ENCODE results near the gene CACNA2D2. TPM values are rescaled to one million over a fixed set of nuclear protein-coding genes. Genes with fewer than 3 reads are reported as not detected.

CACNA2D2 gene
- total and polyA plus RNA-seq, 2 of the 13 experiments (the other 11 are each of a cell fraction or from before 2014, with no cell fraction given), result not detected

DNA sequence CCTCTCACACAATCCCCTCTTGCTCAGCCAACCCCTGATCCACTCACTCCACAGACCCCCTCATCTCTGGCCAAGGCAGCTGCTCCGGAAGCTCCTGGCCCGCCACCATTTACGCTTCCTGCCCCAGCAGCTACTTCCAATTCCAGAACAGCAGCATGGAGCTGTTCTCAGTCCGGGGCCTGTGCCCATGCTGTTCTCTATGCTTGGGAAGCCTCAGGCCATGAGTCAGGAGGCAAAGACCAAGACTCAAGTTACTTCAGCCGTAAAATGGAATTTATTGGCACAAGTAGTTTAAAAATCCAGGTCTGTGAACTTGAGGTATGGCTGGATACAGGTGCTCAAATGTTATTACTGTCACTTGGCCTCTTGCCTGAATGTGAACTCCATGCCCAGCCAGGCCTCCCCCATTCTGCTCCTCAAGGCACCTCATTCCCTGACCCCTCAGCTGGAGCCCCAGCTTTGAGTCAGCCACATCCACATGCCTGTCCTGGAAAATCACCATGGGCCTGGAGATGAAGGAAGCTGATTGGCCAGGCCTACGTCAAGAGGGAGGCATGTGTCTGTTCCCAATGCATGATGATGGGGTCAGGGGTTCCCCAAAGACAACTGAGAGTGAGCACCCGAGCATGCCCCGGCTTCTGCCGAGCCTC, 31.4 kb upstream of the CACNA2D2 start:
- H3K4me2 ChIP-seq (ENCODE audit: low read depth, low read length), result no peak overlapping the region
- CTCF ChIA-PET (ENCODE audit: low intra/inter-chr PET ratio, low total read pairs), result no interaction called here
- DNase-seq (ENCODE audit: low spot score), result no peak

More for the DNA sequence above, 31.4 kb upstream of the CACNA2D2 start:
- Histone ChIP-seq H3K4me3 (replicated peaks in 1 of 3; ENCODE audit: insufficient read depth in 1 of 3, low read depth in 2 of 3, low read length in 3 of 3) (no peak overlapping the region), H3K9ac (ENCODE audit: insufficient read depth, low read depth, low read length) (no peak overlapping the region), H3K9me3 (ENCODE audit: low read length) (no peaks in the 10 kb centered on the region), H2AFZ (ENCODE audit: low read length) (no peak overlapping the region), H3K36me3 (replicated peaks in 1 of 2; ENCODE audit: control insufficient read depth in 1 of 2, insufficient read depth in 2 of 2, low read length in 2 of 2) (no peaks in the 10 kb centered on the region), H3K27me3 (ENCODE audit: control insufficient read depth in 1 of 2, insufficient read depth in 2 of 2, low read length in 2 of 2) (peaks cover 7 to 86% of the 10 kb centered on the region in 2 experiments; a peak in 4 of 5 replicates), H3K27ac (ENCODE audit: extremely low read length, insufficient read depth, low read length) (no peak overlapping the region), H3K79me2 (ENCODE audit: insufficient read depth, low read length) (no peaks in the 10 kb centered on the region), H4K20me1 (ENCODE audit: insufficient read depth, low read length) (no peaks in the 10 kb centered on the region), H3K4me1 (ENCODE audit: insufficient read depth, low read length) (no peaks in the 10 kb centered on the region)
- BruUV-seq (replicated peaks), result no TSS peak
- in situ Hi-C loops (cut with HindIII; ENCODE audit: extremely low pct_ligation_motif_present, low pct_unique_long_range_greater_than_20kb), result no loop called here
- FAIRE-seq, result no peak
- TF ChIP-seq, protein P1, sequence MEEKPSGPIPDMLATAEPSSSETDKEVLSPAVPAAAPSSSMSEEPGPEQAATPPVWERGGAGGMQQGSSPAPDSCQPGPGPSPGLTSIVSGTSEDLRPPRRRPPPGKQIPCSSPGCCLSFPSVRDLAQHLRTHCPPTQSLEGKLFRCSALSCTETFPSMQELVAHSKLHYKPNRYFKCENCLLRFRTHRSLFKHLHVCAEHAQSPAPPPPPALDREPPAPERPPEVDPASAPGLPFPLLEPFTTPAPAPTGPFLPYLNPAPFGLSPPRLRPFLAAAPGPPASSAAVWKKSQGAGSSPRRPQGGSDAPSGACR (CRISPR knock-in tag; IDR thresholded peaks at IDR 0.05), result no peak
- TF ChIP-seq, protein P2, sequence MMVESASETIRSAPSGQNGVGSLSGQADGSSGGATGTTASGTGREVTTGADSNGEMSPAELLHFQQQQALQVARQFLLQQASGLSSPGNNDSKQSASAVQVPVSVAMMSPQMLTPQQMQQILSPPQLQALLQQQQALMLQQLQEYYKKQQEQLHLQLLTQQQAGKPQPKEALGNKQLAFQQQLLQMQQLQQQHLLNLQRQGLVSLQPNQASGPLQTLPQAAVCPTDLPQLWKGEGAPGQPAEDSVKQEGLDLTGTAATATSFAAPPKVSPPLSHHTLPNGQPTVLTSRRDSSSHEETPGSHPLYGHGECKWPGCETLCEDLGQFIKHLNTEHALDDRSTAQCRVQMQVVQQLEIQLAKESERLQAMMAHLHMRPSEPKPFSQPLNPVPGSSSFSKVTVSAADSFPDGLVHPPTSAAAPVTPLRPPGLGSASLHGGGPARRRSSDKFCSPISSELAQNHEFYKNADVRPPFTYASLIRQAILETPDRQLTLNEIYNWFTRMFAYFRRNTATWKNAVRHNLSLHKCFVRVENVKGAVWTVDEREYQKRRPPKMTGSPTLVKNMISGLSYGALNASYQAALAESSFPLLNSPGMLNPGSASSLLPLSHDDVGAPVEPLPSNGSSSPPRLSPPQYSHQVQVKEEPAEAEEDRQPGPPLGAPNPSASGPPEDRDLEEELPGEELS (CRISPR knock-in tag; IDR thresholded peaks at IDR 0.05), result no peak
- POLR2A ChIA-PET, result no interaction called here
- no peak for ATAC-seq
- 1% methylated on average over 6 of the region's 9 CpGs for WGBS (ENCODE audit: low lambda C conversion rate)
- intact Hi-C loops (cut with micrococcal nuclease; ENCODE audit: unreplicated experiment), result no loop called here

Measured in HepG2 (cell line).